H1 (cell line): ENCODE results near the gene MRS2. TPM values are rescaled to one million over a fixed set of nuclear protein-coding genes. Genes with fewer than 3 reads are reported as not detected.

Source experiments
- ASH2L ChIP-seq: fragments of 200-600, 300-600 bp; sonication (generic); IDR thresholded peaks from one replicate; pipeline ENCODE4 v1.7.1; 2017; ENCODE audit warnings: low read length
- BACH1 ChIP-seq: IDR thresholded peaks from 2 replicates; pipeline ENCODE4 v1.6.1; 2012; ENCODE audit warnings: low read length, improper control_type of control experiment
- BCL11A ChIP-seq, 2 experiments: IDR thresholded peaks; one replicate each; pipeline ENCODE4 v1.6.1; 2011; ENCODE audit warnings: low read depth in 2 of 2, low read length in 2 of 2, mild to moderate bottlenecking in 2 of 2
- BRCA1 ChIP-seq: IDR thresholded peaks from 2 replicates; pipeline ENCODE4 v1.6.1; 2012; ENCODE audit warnings: low read depth, low read length, improper control_type of control experiment
- CBX5 ChIP-seq: fragments of 300-800, 300-1000 bp; sonication (generic); IDR thresholded peaks from 2 replicates; pipeline ENCODE4 v1.7.1; 2016; ENCODE audit warnings: antibody characterized with exemption, low read length, low read depth
- CHD2 ChIP-seq: IDR thresholded peaks from 2 replicates; pipeline ENCODE4 v1.6.1; 2012; ENCODE audit warnings: low read length, improper control_type of control experiment
- EZH2 ChIP-seq: fragments of 200-600 bp; sonication (generic); IDR thresholded peaks from 2 replicates; pipeline ENCODE4 v1.7.1; 2012; ENCODE audit warnings: low read depth, mild to moderate bottlenecking, moderate library complexity, low read length, inconsistent platforms; ENCODE audit not compliant: severe bottlenecking
- JUND ChIP-seq: IDR thresholded peaks from 2 replicates; pipeline ENCODE4 v1.6.1; 2011; ENCODE audit warnings: mild to moderate bottlenecking, improper control_type of control experiment, low read length
- KDM4A ChIP-seq: IDR thresholded peaks from one replicate; pipeline ENCODE4 v1.7.1; 2012; ENCODE audit warnings: low read depth, mild to moderate bottlenecking, moderate library complexity, low read length, inconsistent platforms; ENCODE audit not compliant: severe bottlenecking
- MAFK ChIP-seq: IDR thresholded peaks from 2 replicates; pipeline ENCODE4 v1.6.1; 2012; ENCODE audit warnings: low read depth, mild to moderate bottlenecking, improper control_type of control experiment, low read length
- NRF1 ChIP-seq: IDR thresholded peaks from 2 replicates; pipeline ENCODE4 v1.6.1; 2011; ENCODE audit warnings: mild to moderate bottlenecking, low read depth, low read length, improper control_type of control experiment
- POLR2A ChIP-seq, 2 experiments: IDR thresholded peaks; 1 replicate in 1 of 2; 2 replicates in 1 of 2; pipeline ENCODE4 v1.6.1; 2011; ENCODE audit warnings: low read depth in 2 of 2, low read length in 2 of 2, mild to moderate bottlenecking in 2 of 2; ENCODE audit errors: control extremely low read depth in 1 of 2
- POLR2AphosphoS5 ChIP-seq: IDR thresholded peaks from 2 replicates; pipeline ENCODE4 v1.6.1; 2011; ENCODE audit warnings: low read depth, low read length
- RBBP5 ChIP-seq: IDR thresholded peaks from 2 replicates; pipeline ENCODE4 v1.7.1; 2012; ENCODE audit warnings: low read depth, mild to moderate bottlenecking, inconsistent platforms, low read length, moderate library complexity, borderline replicate concordance
- RFX5 ChIP-seq: IDR thresholded peaks from 2 replicates; pipeline ENCODE4 v1.6.1; 2011; ENCODE audit warnings: low read depth, low read length, improper control_type of control experiment, borderline replicate concordance
- RXRA ChIP-seq: IDR thresholded peaks from 2 replicates; pipeline ENCODE4 v1.6.1; 2011; ENCODE audit warnings: low read depth, mild to moderate bottlenecking, low read length, moderate library complexity; ENCODE audit not compliant: insufficient read depth
- SIN3A ChIP-seq, 2 experiments: IDR thresholded peaks in 1 of 2; conservative IDR thresholded peaks in 1 of 2; 2 replicates each; pipeline ENCODE4 v1.6.1; 2011 to 2012; ENCODE audit warnings: low read length in 2 of 2, improper control_type of control experiment in 1 of 2, low read depth in 1 of 2, mild to moderate bottlenecking in 1 of 2
- SP1 ChIP-seq: IDR thresholded peaks from 2 replicates; pipeline ENCODE4 v1.6.1; 2011; ENCODE audit warnings: low read depth, low read length
- SRF ChIP-seq: IDR thresholded peaks from 2 replicates; pipeline ENCODE4 v1.6.1; 2011; ENCODE audit warnings: mild to moderate bottlenecking, low read depth, low read length, moderate library complexity
- TAF7 ChIP-seq: optimal IDR thresholded peaks from 2 replicates; pipeline ENCODE3; 2011; ENCODE audit warnings: low read depth, mild to moderate bottlenecking, inconsistent platforms, low read length, moderate library complexity, borderline replicate concordance
- TBP ChIP-seq: IDR thresholded peaks from 2 replicates; pipeline ENCODE4 v1.6.1; 2011; ENCODE audit warnings: low read depth, low read length, improper control_type of control experiment
- TEAD4 ChIP-seq: IDR thresholded peaks from 2 replicates; pipeline ENCODE4 v1.6.1; 2012; ENCODE audit warnings: low read depth, low read length, inconsistent platforms, mixed read lengths
- polyA plus RNA-seq, 7 experiments: library from polyadenylated mRNA; depleted of rRNA in 3 of 7; stranded (reverse) in 5 of 7; unstranded in 2 of 7; fragments of >200 nt in 5 of 7; fragments of 200-250 nt in 2 of 7; gene quantifications; 1 replicate in 5 of 7; 2 replicates in 1 of 7; 4 replicates in 1 of 7; pipeline versions ENCODE4 v1.2.1 to v1.2.3, GENCODE V29; 2011 to 2013; ENCODE audit warnings: missing spikeins in 2 of 7, mixed read lengths in 2 of 7
- total RNA-seq: library from RNA; stranded (reverse); fragmentation: NEBNext Ultra II Directional; extraction: Animal tissue kit (Norgen Biotek cat#: 25700); gene quantifications from 2 replicates; pipeline ENCODE4 v1.2.1, GENCODE V29; 2021
- TF ChIP-seq, protein P1 (sequence below): IDR thresholded peaks from 2 replicates; pipeline ENCODE4 v1.6.1; 2012; ENCODE audit warnings: inconsistent platforms
- TF ChIP-seq, protein P2 (sequence below): IDR thresholded peaks from 2 replicates; pipeline ENCODE4 v1.6.1; 2012; ENCODE audit warnings: inconsistent platforms

MRS2 gene
- total and polyA plus RNA-seq, 2 of the 8 experiments (the other 6 are each of a cell fraction or from before 2014, with no cell fraction given) = 51.2 to 67.5 TPM

DNA sequence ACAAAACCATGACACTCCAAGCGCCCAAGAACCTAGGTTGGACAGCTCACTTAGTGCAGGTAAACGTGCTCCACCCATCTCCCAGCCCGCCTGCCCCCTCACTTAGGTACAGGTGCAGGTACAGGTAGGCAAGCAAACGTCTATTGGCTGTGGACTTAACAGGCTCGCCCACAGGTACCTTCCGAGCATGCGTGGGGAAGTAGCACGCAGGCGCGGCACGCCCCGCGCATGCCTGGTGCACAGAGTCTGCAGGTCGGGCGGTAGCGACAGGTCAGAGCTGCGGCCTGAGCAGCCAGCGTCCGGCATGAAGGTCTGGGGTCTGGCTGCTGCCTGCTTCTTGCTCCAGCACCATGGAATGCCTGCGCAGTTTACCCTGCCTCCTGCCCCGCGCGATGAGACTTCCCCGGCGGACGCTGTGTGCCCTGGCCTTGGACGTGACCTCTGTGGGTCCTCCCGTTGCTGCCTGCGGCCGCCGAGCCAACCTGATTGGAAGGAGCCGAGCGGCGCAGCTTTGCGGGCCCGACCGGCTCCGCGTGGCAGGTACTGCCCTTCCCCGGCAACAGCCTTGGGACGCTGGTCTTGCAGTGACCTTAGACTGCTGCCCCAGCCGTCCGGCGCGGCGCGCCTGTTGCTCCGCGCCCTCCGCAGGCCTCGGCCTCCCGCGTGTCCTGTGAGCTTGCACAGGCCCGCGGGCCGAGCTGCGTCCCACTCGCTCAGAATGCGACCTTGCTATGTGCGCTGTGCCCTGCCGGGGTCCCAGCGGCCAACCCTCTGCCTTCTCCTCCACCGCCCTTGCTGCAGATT, at the start of gene MRS2 (continued):
- peak; percentile 88 for TF ChIP-seq RBBP5
- no peak for TF ChIP-seq CBX5
- TF ChIP-seq, protein P1, sequence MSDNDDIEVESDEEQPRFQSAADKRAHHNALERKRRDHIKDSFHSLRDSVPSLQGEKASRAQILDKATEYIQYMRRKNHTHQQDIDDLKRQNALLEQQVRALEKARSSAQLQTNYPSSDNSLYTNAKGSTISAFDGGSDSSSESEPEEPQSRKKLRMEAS = peak; percentile 47
- no peak for TF ChIP-seq BRCA1
- TF ChIP-seq MAFK = no peak
- no peak for TF ChIP-seq RFX5
- TF ChIP-seq JUND = no peak
- TF ChIP-seq KDM4A = peak; percentile 83
- TF ChIP-seq CHD2 = no peak
- TF ChIP-seq SRF = no peak
- peak; percentile 79 for TF ChIP-seq TBP
- TF ChIP-seq RXRA = no peak
- TF ChIP-seq TAF7 = no peak
- no peak for TF ChIP-seq BCL11A (IDR thresholded peaks at IDR 0.05; ENCODE audit: low read depth in 2 of 2, low read length in 2 of 2)
- TF ChIP-seq NRF1 = peak; percentile 73
- TF ChIP-seq SP1 = no peak
- TF ChIP-seq POLR2A (IDR thresholded peaks at IDR 0.05; ENCODE audit: control extremely low read depth in 1 of 2, low read depth in 2 of 2, low read length in 2 of 2) = peak; percentile 66 to 90
- 0 out of 2 replicates have a peak, but pooled peaks have one; percentile 39 for TF ChIP-seq TEAD4
- TF ChIP-seq, protein P2, sequence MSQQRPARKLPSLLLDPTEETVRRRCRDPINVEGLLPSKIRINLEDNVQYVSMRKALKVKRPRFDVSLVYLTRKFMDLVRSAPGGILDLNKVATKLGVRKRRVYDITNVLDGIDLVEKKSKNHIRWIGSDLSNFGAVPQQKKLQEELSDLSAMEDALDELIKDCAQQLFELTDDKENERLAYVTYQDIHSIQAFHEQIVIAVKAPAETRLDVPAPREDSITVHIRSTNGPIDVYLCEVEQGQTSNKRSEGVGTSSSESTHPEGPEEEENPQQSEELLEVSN = peak; percentile 34; the same call in 1 of the 2 replicates
- peak; percentile 89 for TF ChIP-seq POLR2AphosphoS5
- TF ChIP-seq SIN3A (conservative IDR thresholded peaks at IDR 0.05 in 1 of 2, IDR thresholded peaks at IDR 0.05 in 1 of 2; ENCODE audit: low read depth in 1 of 2, low read length in 2 of 2) = peak in 1 of 2 experiments; percentile 17; a peak in 2 of 4 replicates
- peak; percentile 85 for TF ChIP-seq BACH1
- TF ChIP-seq ASH2L = peak; percentile 82
- TF ChIP-seq EZH2 = no peak
